HEK293 (cell line): ENCODE data around the gene EDDM13.

Experiments
- CTCF ChIA-PET: fragments of 350-600 bp; formaldehyde crosslinking; extraction: SDS; loops from one replicate; lab custom pipeline; 2021; ENCODE audit warnings: antibody characterized with exemption; lab: Yijun Ruan, JAX
- POLR2A ChIA-PET: fragments of 300-600 bp; formaldehyde crosslinking; extraction: SDS; loops from one replicate; lab custom pipeline; 2020; ENCODE audit warnings: antibody characterized with exemption, inconsistent platforms; lab: Yijun Ruan, JAX
- H3K27ac ChIP-seq: fragments of 200-500 bp; sonication (Bioruptor generic); 2 replicates; pipeline ENCODE4 v1.5.1; 2014; ENCODE audit warnings: low read depth, low read length, control low read depth, inconsistent platforms; ENCODE audit errors: extremely low read depth
- H3K36me3 ChIP-seq, 2 experiments: fragments of 200-500 bp in 1 of 2; sonication (Bioruptor generic) in 1 of 2; 1 replicate in 1 of 2; 2 replicates in 1 of 2; pipeline ENCODE4 v1.5.1; 2014 to 2017; ENCODE audit warnings: inconsistent platforms in 2 of 2, low read length in 2 of 2; ENCODE audit not compliant: control insufficient read depth in 2 of 2, insufficient read depth in 1 of 2
- H3K4me1 ChIP-seq: fragments of 200-500 bp; sonication (Bioruptor generic); 2 replicates; pipeline ENCODE4 v1.5.1; 2014; ENCODE audit warnings: mild to moderate bottlenecking, low read length, inconsistent platforms; ENCODE audit not compliant: control insufficient read depth, insufficient read depth
- H3K4me3 ChIP-seq: 2 replicates; pipeline ENCODE4 v1.5.1; 2011; ENCODE audit warnings: low read depth, mild to moderate bottlenecking, control low read depth, low read length, moderate library complexity
- H3K9me3 ChIP-seq: fragments of 200-500 bp; sonication (Bioruptor generic); 2 replicates; pipeline ENCODE4 v1.5.1; 2014; ENCODE audit warnings: low read depth, low read length, inconsistent platforms; ENCODE audit not compliant: control insufficient read depth, insufficient read depth
- AEBP2 ChIP-seq: fragments of 450-650 bp; formaldehyde crosslinking; IDR thresholded peaks from 2 replicates; pipeline ENCODE4 v1.5.1; 2016; ENCODE audit warnings: missing biosample characterization, missing genetic modification characterization, borderline replicate concordance
- YY1 ChIP-seq: fragments of 450-650 bp; formaldehyde crosslinking; IDR thresholded peaks from 2 replicates; pipeline ENCODE4 v1.5.1; 2018; ENCODE audit warnings: missing biosample characterization, missing genetic modification characterization
- YY2 ChIP-seq: fragments of 450-650 bp; formaldehyde crosslinking; IDR thresholded peaks from 2 replicates; pipeline ENCODE4 v1.5.1; 2016; ENCODE audit warnings: missing biosample characterization, missing genetic modification characterization
- ZNF140 ChIP-seq: fragments of 450-650 bp; formaldehyde crosslinking; IDR thresholded peaks from 2 replicates; pipeline ENCODE4 v1.5.1; 2016; ENCODE audit warnings: missing biosample characterization, missing genetic modification characterization
- ZNF280D ChIP-seq: fragments of 450-650 bp; formaldehyde crosslinking; IDR thresholded peaks from 2 replicates; pipeline ENCODE4 v1.5.1; 2016; ENCODE audit warnings: missing biosample characterization, missing genetic modification characterization
- ZNF510 ChIP-seq: fragments of 450-650 bp; formaldehyde crosslinking; IDR thresholded peaks from 2 replicates; pipeline ENCODE4 v1.5.1; 2018; ENCODE audit warnings: mild to moderate bottlenecking, missing genetic modification characterization, missing biosample characterization; ENCODE audit not compliant: insufficient replicate concordance
- ZNF518A ChIP-seq: fragments of 450-650 bp; formaldehyde crosslinking; conservative IDR thresholded peaks from 2 replicates; pipeline ENCODE4 v1.5.1; 2016; ENCODE audit warnings: low read depth, missing biosample characterization, missing genetic modification characterization
- ZNF580 ChIP-seq: fragments of 450-650 bp; formaldehyde crosslinking; IDR thresholded peaks from 2 replicates; pipeline ENCODE4 v1.5.1; 2016; ENCODE audit warnings: missing biosample characterization, missing genetic modification characterization
- ZNF654 ChIP-seq: fragments of 450-650 bp; formaldehyde crosslinking; IDR thresholded peaks from 2 replicates; pipeline ENCODE4 v1.5.1; 2016; ENCODE audit warnings: low read depth, missing biosample characterization, missing genetic modification characterization

EDDM13 gene

GRCh38 chr19:56252699-56253422 is 19.7 kb upstream of the EDDM13 start:
- no peak overlapping the region for H3K27ac ChIP-seq
- no peaks in the 10 kb centered on the region for H3K4me1 ChIP-seq
- CTCF ChIA-PET, result interaction anchor here (0.6 to 6.1 kb wide), 62 partner anchors 8 to 1372 kb away, joined by 3 to 118 read pairs (median 6); partner anchors contain the start of genes EDDM13 and ZSCAN5A
- no peak overlapping the region for H3K4me3 ChIP-seq
- POLR2A ChIA-PET, result interaction anchor here (1.0 to 1.4 kb wide), 4 partner anchors 57 to 174 kb away, joined by 3 to 6 read pairs (median 4); no protein-coding TSS in a partner anchor
- TF ChIP-seq ZNF280D (tag by site-specific recombination), result peak; percentile 76; the same call in 1 of the 2 replicates
- TF ChIP-seq YY1 (tag by site-specific recombination), result 0 out of 2 replicates have a peak, but pooled peaks have one; percentile 51
- no peak for TF ChIP-seq AEBP2 (tag by site-specific recombination)
- TF ChIP-seq ZNF580 (tag by site-specific recombination), result peak; percentile 51; the same call in 1 of the 2 replicates
- peak; percentile 48 for TF ChIP-seq ZNF654
- TF ChIP-seq ZNF510 (tag by site-specific recombination), result no peak
- TF ChIP-seq YY2 (tag by site-specific recombination), result 0 out of 2 replicates have a peak, but pooled peaks have one; percentile 32
- TF ChIP-seq ZNF518A (tag by site-specific recombination), result peak; percentile 41; the same call in 1 of the 2 replicates
- H3K36me3 ChIP-seq, result no peaks in the 10 kb centered on the region
- no peaks in the 10 kb centered on the region for H3K9me3 ChIP-seq

- Histone ChIP-seq H3K36me3 (no peaks in the 10 kb centered on the region), H3K4me1 (no peaks in the 10 kb centered on the region), H3K9me3 (no peaks in the 10 kb centered on the region), H3K4me3 (no peak overlapping the region), H3K27ac (no peak overlapping the region)
- ChIA-PET CTCF (interaction anchor here (0.6 to 6.1 kb wide), 48 partner anchors 7 to 845 kb away, joined by 3 to 118 read pairs (median 6); partner anchors contain the start of genes EDDM13 and ZSCAN5A), POLR2A (interaction anchor here (0.7 to 1.4 kb wide), 5 partner anchors 12 to 173 kb away, joined by 3 to 6 read pairs (median 5); no protein-coding TSS in a partner anchor)
- TF ChIP-seq ZNF654 (peak; percentile 41), ZNF140 (tag by site-specific recombination) (no peak)
Measured at GRCh38 chr19:56253737-56254136, 18.8 kb upstream of the EDDM13 start.
